ENCODE data around the gene GRHL1. TPM values are rescaled to one million over a fixed set of nuclear protein-coding genes. Genes with fewer than 3 reads are reported as not detected.

The GRHL1 gene
- total RNA-seq, 2 experiments from 2014 or later = 1.2 to 2.0 TPM

DNA sequence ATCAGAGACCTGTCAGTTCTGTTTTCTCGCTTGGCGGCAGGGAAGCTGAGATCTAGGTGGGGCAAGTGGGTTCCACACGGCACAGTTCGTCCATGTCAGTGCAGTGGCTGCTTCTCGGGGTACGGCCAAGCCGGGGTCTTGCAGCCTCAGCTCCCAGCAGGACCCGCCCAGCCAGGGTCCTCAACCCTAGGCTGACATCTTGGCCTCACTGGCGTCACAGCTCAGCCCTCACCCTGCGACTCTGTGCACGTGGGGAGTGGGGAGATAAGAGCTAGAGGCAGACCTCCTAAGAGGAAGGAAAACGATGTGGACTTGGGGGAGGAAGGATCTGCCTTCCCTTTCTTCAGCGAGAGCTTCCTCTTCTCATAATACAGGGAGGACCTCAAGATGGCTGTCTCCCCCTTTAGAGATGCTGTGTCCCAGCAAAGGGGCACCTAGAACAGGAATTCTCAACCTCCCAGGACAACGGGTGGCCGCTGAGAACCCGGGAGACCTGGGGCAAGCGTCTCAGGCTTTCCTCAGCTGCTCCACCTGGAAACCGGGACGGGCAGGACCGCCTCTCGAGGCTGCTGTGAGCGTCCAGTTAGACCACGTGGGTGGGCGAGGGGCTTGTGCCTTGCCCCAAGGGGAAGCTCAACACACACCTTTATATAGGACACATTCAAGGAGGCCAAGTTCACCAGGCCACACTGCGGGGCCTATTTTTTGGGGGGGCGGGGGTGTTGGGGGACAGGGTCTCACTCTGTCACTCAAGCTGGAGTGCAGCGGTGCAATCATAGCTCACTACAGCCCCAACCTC, 68.3 kb downstream of the GRHL1 start:
- H3K27me3 Mint-ChIP-seq = peaks cover 21% of the 10 kb centered on the region
- no peaks in the 10 kb centered on the region for H3K36me3 Mint-ChIP-seq (ENCODE audit: low read depth)
- CTCF ChIA-PET = interaction anchor here (3.0 kb wide), 1 partner anchor 34 kb away, joined by 13 read pairs; no protein-coding TSS in a partner anchor
- no peak for DNase-seq
- H3K4me3 Mint-ChIP-seq = no peak overlapping the region
- no peaks in the 10 kb centered on the region for H3K4me1 Mint-ChIP-seq
- H3K9me3 Mint-ChIP-seq = no peaks in the 10 kb centered on the region
- POLR2A ChIA-PET = interaction anchor here (1.0 kb wide), 1 partner anchor 34 kb away, joined by 3 read pairs; no protein-coding TSS in a partner anchor
- no peak overlapping the region for H3K27ac Mint-ChIP-seq

GRCh38 chr2:10022041-10022421, 70.5 kb downstream of the GRHL1 start:
- H3K4me3 Mint-ChIP-seq = no peak overlapping the region

DNA sequence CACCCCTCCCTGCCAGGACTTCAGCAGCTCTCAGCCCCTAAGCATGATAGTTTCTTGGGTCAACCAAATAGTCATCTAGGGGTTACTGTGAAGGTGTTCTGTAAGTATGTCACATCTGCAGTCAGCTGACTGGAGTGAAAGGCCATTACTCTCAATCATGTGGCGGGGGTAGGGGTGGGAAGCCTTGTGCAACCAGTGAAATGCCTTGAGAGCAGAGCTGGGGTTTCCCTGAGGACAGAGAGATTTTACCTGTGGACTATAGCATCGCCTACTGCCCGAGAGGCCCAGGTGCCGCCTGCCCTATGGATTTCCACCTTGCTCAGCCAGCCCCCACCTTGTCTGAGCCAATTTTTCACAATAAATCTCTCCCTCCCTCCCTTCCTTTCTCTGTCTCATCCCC, 71.0 kb downstream of the GRHL1 start:
- Mint-ChIP-seq H3K9me3 (no peaks in the 10 kb centered on the region), H3K4me1 (peaks cover 2% of the 10 kb centered on the region)
- CTCF ChIA-PET = interaction anchor here (0.7 to 3.0 kb wide), 2 partner anchors 37 to 252 kb away, joined by 3 to 13 read pairs; no protein-coding TSS in a partner anchor

More at GRCh38 chr2:10022041-10022421, 70.5 kb downstream of the GRHL1 start:
- no peaks in the 10 kb centered on the region for H3K9me3 Mint-ChIP-seq
- DNase-seq = no peak
- ChIA-PET POLR2A (no interaction called here), CTCF (interaction anchor here (3.0 kb wide), 1 partner anchor 37 kb away, joined by 13 read pairs; no protein-coding TSS in a partner anchor)
- no peaks in the 10 kb centered on the region for H3K4me1 Mint-ChIP-seq
- no peaks in the 10 kb centered on the region for H3K36me3 Mint-ChIP-seq (ENCODE audit: low read depth)
- no peak overlapping the region for H3K27ac Mint-ChIP-seq
- H3K27me3 Mint-ChIP-seq = peaks cover 17% of the 10 kb centered on the region

DNA sequence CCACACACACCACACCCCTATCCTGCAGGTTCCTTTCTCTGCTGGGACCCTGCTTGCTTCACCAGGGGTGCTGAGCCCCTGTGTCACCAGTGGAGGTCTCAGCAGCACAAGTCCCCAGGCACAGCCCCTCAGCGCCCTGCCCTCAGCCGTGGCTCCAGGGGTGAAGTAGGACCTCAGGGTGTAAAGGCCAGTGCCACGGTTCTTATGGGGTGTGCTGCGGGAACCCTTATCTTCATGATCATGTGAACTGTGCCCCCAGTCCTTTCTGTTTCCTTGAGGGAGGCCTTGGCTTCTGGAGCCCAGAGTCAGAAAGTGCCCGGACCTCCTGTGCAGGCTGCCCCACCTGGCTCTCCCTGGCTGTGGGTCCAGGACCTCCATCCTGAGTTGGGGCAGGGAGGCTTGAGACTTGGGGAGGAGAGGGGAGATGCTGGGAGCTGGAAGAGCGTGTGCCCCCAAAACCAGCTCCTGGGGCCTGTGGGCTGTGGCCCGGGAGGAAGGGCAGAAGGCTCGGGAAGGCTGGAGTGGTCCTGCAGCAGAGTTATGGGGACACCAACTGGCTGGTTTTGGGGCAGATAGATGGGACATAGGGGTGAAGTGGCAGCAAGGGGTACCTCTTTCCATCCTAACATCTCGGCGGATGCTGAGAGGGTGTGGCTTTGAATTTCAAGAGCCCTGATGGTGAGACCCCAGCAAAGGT, 71.6 kb downstream of the GRHL1 start:
- no peaks in the 10 kb centered on the region for H3K9me3 Mint-ChIP-seq
- peaks cover 5% of the 10 kb centered on the region for H3K4me1 Mint-ChIP-seq
- ChIA-PET CTCF (interaction anchor here (0.7 kb wide), 1 partner anchor 252 kb away, joined by 3 read pairs; no protein-coding TSS in a partner anchor), POLR2A (no interaction called here)
- H3K36me3 Mint-ChIP-seq (ENCODE audit: low read depth) = no peaks in the 10 kb centered on the region
- no peak overlapping the region for H3K4me3 Mint-ChIP-seq
- peaks cover 12% of the 10 kb centered on the region for H3K27me3 Mint-ChIP-seq
- no peak for DNase-seq
- no peak overlapping the region for H3K27ac Mint-ChIP-seq

More for the DNA sequence above, 71.0 kb downstream of the GRHL1 start:
- H3K27me3 Mint-ChIP-seq = peaks cover 15% of the 10 kb centered on the region
- no peak overlapping the region for H3K27ac Mint-ChIP-seq
- no peaks in the 10 kb centered on the region for H3K36me3 Mint-ChIP-seq (ENCODE audit: low read depth)
- DNase-seq = no peak
- no peak overlapping the region for H3K4me3 Mint-ChIP-seq
- POLR2A ChIA-PET = no interaction called here

DNA sequence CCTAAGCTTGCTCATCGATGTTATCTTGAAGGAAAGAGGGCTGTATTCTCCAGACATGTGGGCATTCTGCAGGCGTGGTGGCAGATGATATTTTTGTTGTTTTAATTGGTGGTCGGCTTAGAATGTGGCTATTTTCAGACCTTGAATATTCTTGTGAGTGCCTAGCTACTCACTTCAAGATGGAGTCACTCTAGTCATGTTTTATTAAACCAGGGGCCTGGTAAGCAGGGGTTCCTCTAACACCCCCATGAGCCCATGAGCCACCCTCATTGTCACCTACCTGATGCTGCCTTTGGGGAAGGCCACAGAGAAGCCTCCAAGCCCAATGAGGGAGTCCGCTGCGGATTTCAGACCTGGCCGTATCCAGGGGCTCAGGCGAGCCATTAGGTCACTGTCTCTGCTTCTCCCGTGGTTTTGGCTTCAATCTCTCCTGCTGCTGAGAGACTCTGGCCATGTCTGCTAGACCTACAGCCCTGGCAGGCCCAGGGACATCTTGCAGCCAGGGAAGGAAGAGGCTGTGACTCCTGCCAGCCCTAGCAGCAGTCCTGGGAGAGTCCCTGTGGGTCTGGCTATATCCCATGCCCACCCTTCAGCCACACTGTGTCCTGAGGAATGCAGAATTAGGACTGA, 75.6 kb downstream of the GRHL1 start:
- Mint-ChIP-seq H3K27me3 (no peaks in the 10 kb centered on the region), H3K27ac (no peak overlapping the region), H3K4me3 (no peak overlapping the region), H3K9me3 (no peaks in the 10 kb centered on the region), H3K4me1 (peaks cover 32% of the 10 kb centered on the region), H3K36me3 (ENCODE audit: low read depth) (no peaks in the 10 kb centered on the region)
- CTCF ChIA-PET = interaction anchor here (0.8 to 4.6 kb wide), 3 partner anchors 41 to 214 kb away, joined by 3 to 52 read pairs (median 15); no protein-coding TSS in a partner anchor
- DNase-seq = no peak
- POLR2A ChIA-PET = interaction anchor here (5.2 kb wide), 1 partner anchor 17 kb away, joined by 88 read pairs; the partner anchor contains the start of gene KLF11

- Mint-ChIP-seq H3K27me3 (no peaks in the 10 kb centered on the region), H3K4me1 (peaks cover 33% of the 10 kb centered on the region), H3K9me3 (no peaks in the 10 kb centered on the region), H3K27ac (peak overlapping the region; percentile 24), H3K4me3 (no peak overlapping the region), H3K36me3 (ENCODE audit: low read depth) (no peaks in the 10 kb centered on the region)
- ChIA-PET CTCF (interaction anchor here (1.6 to 4.6 kb wide), 5 partner anchors 17 to 229 kb away, joined by 6 to 52 read pairs (median 11); partner anchors contain the start of gene KLF11), POLR2A (interaction anchor here (2.0 to 5.2 kb wide), 6 partner anchors 10 to 472 kb away, joined by 6 to 88 read pairs (median 8); partner anchors contain the start of genes ADAM17, KLF11 and TAF1B)
- no peak for DNase-seq
Measured at GRCh38 chr2:10027660-10028330, 76.3 kb downstream of the GRHL1 start.

DNA sequence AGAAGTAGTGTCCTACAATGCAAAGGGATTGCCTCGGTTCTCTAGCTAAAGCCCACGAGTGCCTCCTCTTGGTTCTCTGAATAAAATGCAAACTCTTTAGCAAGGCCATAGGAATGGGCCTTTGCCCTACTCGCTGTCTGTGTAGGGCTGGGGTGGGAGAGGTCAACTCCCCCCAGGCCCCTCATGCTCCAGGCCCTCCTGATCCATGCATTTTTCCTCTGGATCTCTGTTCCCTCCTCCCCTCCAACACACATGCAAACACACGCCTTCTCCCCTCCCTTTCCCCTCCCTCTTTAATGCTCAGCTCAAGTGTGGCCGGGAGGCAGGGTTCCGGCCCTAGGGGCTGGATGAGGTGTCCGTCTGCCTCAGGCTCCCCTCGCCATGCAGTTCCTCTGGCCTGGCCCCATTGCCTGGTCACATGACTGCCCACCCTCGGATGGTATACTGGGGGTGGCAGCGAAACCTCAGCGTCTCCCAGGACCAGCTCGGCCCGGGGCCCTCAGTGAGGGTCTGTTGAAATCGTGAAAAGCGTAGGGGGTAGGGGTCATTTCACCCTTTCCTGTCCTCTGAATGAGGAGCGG, 77.0 kb downstream of the GRHL1 start:
- Mint-ChIP-seq H3K4me1 (peaks cover 34% of the 10 kb centered on the region), H3K9me3 (no peaks in the 10 kb centered on the region), H3K36me3 (ENCODE audit: low read depth) (no peaks in the 10 kb centered on the region), H3K4me3 (no peak overlapping the region), H3K27ac (peak overlapping the region; percentile 79), H3K27me3 (no peaks in the 10 kb centered on the region)
- ChIA-PET POLR2A (interaction anchor here (0.6 to 5.2 kb wide), 17 partner anchors 9 to 606 kb away, joined by 3 to 88 read pairs (median 5); partner anchors contain the start of genes ADAM17, ITGB1BP1, KLF11 and TAF1B), CTCF (interaction anchor here (0.7 to 4.6 kb wide), 12 partner anchors 10 to 387 kb away, joined by 3 to 52 read pairs (median 3); partner anchors contain the start of gene KLF11)
- DNase-seq = no peak

DNA sequence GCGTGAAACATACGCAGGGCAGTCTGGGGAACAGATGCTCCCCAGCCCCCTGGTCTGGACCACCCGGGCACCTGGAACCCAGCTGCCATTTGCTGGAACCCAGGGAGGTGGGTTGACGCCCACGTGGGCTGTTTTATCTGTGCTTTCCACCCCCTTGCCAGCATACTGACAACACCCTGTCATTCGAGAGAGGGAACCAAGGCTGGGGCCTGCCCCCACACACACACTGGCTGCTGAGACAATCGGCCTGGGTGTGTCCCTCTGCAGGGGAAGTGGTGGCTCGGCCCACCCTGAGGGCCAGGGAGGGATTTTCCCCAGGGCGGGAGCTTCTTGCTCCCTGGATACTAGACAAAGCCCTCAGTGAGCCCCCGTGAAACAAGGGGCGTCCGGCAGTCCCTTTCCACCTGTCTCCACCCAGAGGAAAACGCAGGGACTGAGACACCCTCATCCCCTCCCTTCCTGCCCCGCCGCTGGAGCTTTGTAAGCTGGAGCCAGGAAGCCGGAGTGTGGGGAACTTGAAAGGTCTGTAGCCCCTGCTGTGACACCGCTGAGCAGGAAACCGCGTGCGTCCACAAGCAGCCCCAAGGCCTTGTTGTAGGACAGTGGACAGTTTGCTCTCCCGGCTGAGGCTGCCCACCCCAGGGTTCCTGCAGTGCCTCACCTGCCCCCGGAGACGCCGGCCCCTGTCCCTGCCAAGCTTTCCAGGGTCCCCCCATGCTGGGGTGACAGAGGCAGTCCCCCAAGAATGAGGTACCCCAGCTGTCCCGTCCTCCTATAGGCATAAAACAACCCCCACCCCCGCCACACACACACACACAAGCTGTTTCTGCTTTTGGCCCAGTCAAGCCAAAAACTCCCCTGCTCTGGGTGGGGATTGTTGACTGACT, 77.7 kb downstream of the GRHL1 start:
- peak overlapping the region; percentile 65 for H3K4me3 Mint-ChIP-seq
- H3K4me1 Mint-ChIP-seq = peaks cover 38% of the 10 kb centered on the region
- POLR2A ChIA-PET = interaction anchor here (0.6 to 5.2 kb wide), 17 partner anchors 9 to 607 kb away, joined by 3 to 88 read pairs (median 5); partner anchors contain the start of genes ADAM17, ITGB1BP1, KLF11 and TAF1B
- no peaks in the 10 kb centered on the region for H3K9me3 Mint-ChIP-seq
- DNase-seq = peak; percentile 77
- CTCF ChIA-PET = interaction anchor here (0.7 to 4.6 kb wide), 12 partner anchors 9 to 386 kb away, joined by 3 to 52 read pairs (median 3); partner anchors contain the start of gene KLF11
- H3K27me3 Mint-ChIP-seq = no peaks in the 10 kb centered on the region
- H3K27ac Mint-ChIP-seq = peak overlapping the region; percentile 79
- no peaks in the 10 kb centered on the region for H3K36me3 Mint-ChIP-seq (ENCODE audit: low read depth)

DNA sequence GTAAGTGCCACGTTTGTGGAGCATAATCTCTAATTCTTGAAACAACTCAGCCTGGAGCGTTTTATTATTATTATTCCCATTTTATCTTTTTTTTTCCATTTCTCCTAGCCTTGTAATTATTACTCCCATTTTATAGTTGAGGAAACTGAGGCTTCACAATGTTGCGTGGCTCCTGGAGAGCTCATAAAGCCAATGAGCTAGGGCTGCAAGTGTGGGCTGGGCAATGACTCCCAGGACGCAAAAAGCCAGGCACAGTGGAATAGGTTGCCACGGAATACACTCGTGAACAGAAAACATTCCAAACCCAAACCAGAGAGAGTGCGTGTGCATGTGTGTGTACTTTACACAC, 78.4 kb downstream of the GRHL1 start:
- no peak for DNase-seq
- peaks cover 44% of the 10 kb centered on the region for H3K4me1 Mint-ChIP-seq
- H3K27ac Mint-ChIP-seq = peak overlapping the region; percentile 79
- H3K4me3 Mint-ChIP-seq = peak overlapping the region; percentile 65
- H3K27me3 Mint-ChIP-seq = peaks cover 2% of the 10 kb centered on the region
- no peaks in the 10 kb centered on the region for H3K9me3 Mint-ChIP-seq
- no peaks in the 10 kb centered on the region for H3K36me3 Mint-ChIP-seq (ENCODE audit: low read depth)
- ChIA-PET POLR2A (interaction anchor here (1.1 to 5.2 kb wide), 10 partner anchors 8 to 607 kb away, joined by 3 to 88 read pairs (median 6); partner anchors contain the start of genes ADAM17, ITGB1BP1, KLF11 and TAF1B), CTCF (interaction anchor here (1.0 to 4.6 kb wide), 6 partner anchors 15 to 231 kb away, joined by 3 to 52 read pairs (median 10); partner anchors contain the start of gene KLF11)

DNA sequence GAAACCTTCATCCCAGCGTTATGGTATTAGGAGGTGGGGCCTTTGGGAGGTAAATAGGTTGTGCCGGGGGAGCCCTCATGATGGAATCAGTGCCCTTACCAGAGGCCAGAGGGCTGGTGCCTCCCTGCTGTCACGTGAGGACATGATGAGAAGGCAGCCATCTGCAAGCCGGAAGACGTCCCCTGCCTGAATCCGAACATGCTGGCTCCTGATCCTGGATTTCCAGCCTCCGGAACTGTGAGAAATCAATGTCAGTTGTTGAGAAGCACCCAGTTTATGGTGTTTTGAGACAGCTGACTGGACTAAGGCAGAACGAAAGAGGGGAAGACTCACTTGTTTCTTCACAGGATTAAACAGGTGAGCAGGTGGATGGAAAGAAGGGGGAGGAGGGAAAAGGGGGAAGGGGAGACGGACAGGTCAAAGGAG, 78.8 kb downstream of the GRHL1 start:
- ChIA-PET CTCF (interaction anchor here (1.2 to 4.6 kb wide), 2 partner anchors 37 to 45 kb away, joined by 3 to 52 read pairs; no protein-coding TSS in a partner anchor), POLR2A (interaction anchor here (5.2 kb wide), 1 partner anchor 14 kb away, joined by 88 read pairs; the partner anchor contains the start of gene KLF11)
- peaks cover 2% of the 10 kb centered on the region for H3K27me3 Mint-ChIP-seq
- no peaks in the 10 kb centered on the region for H3K9me3 Mint-ChIP-seq
- peaks cover 48% of the 10 kb centered on the region for H3K4me1 Mint-ChIP-seq
- peak overlapping the region; percentile 65 for H3K4me3 Mint-ChIP-seq
- DNase-seq = no peak
- H3K27ac Mint-ChIP-seq = no peak overlapping the region
- no peaks in the 10 kb centered on the region for H3K36me3 Mint-ChIP-seq (ENCODE audit: low read depth)

Measured in activated CD4-positive, alpha-beta memory T cell treated with anti-CD3 and anti-CD28 coated beads, Interleukin-2, amount 10 ng/mL, durations not matched to agents 7 days and 5 days (primary cell).